Activated naive CD8-positive, alpha-beta T cell (primary cell): ENCODE measurements around the gene NXF1.
"Not testable (repeated sequence)": the region's sequence is repeated elsewhere in the genome, so short reads cannot be mapped to it uniquely, and the experiment has no call there.

Source experiments
- H3K27ac Mint-ChIP-seq: one replicate; pipeline ENCODE4 v1.8.0; 2021; ENCODE audit warnings: mixed read lengths
- H3K27me3 Mint-ChIP-seq: one replicate; pipeline ENCODE4 v1.8.0; 2021; ENCODE audit warnings: mixed read lengths
- H3K36me3 Mint-ChIP-seq: one replicate; pipeline ENCODE4 v1.8.0; 2021; ENCODE audit warnings: mixed read lengths
- H3K4me1 Mint-ChIP-seq: one replicate; pipeline ENCODE4 v1.8.0; 2021; ENCODE audit warnings: low read depth, mixed read lengths
- H3K4me3 Mint-ChIP-seq: one replicate; pipeline ENCODE4 v1.8.0; 2021; ENCODE audit warnings: mild to moderate bottlenecking, mixed read lengths
- H3K9me3 Mint-ChIP-seq: one replicate; pipeline ENCODE4 v1.8.0; 2021; ENCODE audit warnings: low read depth, mixed read lengths

NXF1 gene

GRCh38 chr11:62778441-62778840 is 26.8 kb downstream of the NXF1 start:
- H3K27me3 Mint-ChIP-seq, result no peaks in the 10 kb centered on the region
- H3K9me3 Mint-ChIP-seq, result no peaks in the 10 kb centered on the region
- no peak overlapping the region for H3K4me3 Mint-ChIP-seq
- peaks cover 5% of the 10 kb centered on the region for H3K4me1 Mint-ChIP-seq
- no peaks in the 10 kb centered on the region for H3K36me3 Mint-ChIP-seq
- no peak overlapping the region for H3K27ac Mint-ChIP-seq

- peaks cover 5% of the 10 kb centered on the region for H3K4me1 Mint-ChIP-seq
- H3K27me3 Mint-ChIP-seq, result no peaks in the 10 kb centered on the region
- H3K36me3 Mint-ChIP-seq, result no peaks in the 10 kb centered on the region
- no peaks in the 10 kb centered on the region for H3K9me3 Mint-ChIP-seq
- no peak overlapping the region for H3K27ac Mint-ChIP-seq
- H3K4me3 Mint-ChIP-seq, result no peak overlapping the region
Observed at GRCh38 chr11:62777389-62777788, 27.9 kb downstream of the NXF1 start.

- Mint-ChIP-seq H3K4me3 (no peak overlapping the region), H3K4me1 (peaks cover 14% of the 10 kb centered on the region), H3K9me3 (no peaks in the 10 kb centered on the region), H3K36me3 (no peaks in the 10 kb centered on the region), H3K27me3 (no peaks in the 10 kb centered on the region), H3K27ac (no peak overlapping the region)
Observed at GRCh38 chr11:62775646-62776045, 29.6 kb downstream of the NXF1 start.

GRCh38 chr11:62774407-62774806 is 30.8 kb downstream of the NXF1 start:
- H3K36me3 Mint-ChIP-seq, result no peaks in the 10 kb centered on the region
- H3K4me3 Mint-ChIP-seq, result no peak overlapping the region
- H3K27ac Mint-ChIP-seq, result no peak overlapping the region
- H3K4me1 Mint-ChIP-seq, result peaks cover 26% of the 10 kb centered on the region
- H3K27me3 Mint-ChIP-seq, result no peaks in the 10 kb centered on the region
- no peaks in the 10 kb centered on the region for H3K9me3 Mint-ChIP-seq

- Mint-ChIP-seq H3K27ac (peak within 1 kb of the TSS; percentile 97), H3K36me3 (no peaks in the 10 kb centered on the region), H3K27me3 (no peaks in the 10 kb centered on the region), H3K4me1 (peaks cover 24% of the 10 kb centered on the region), H3K4me3 (peak within 1 kb of the TSS; percentile 92), H3K9me3 (no peaks in the 10 kb centered on the region)
Observed at GRCh38 chr11:62771144-62772021, 33.9 kb downstream of the NXF1 start, which contains the start of gene TAF6L. TSS of gene TAF6L (plus strand) at chr11:62771396. CDS start at chr11:62775784, 4,388 bp downstream.

GRCh38 chr11:62770778-62771143 is 34.5 kb downstream of the NXF1 start:
- Mint-ChIP-seq H3K4me3 (peak overlapping the region; percentile 92), H3K27me3 (no peaks in the 10 kb centered on the region)

GRCh38 chr11:62760867-62761227 is 44.4 kb downstream of the NXF1 start:
- peak overlapping the region; percentile 98 for H3K4me3 Mint-ChIP-seq
- H3K27ac Mint-ChIP-seq, result not testable (repeated sequence)

More at GRCh38 chr11:62770778-62771143, 34.5 kb downstream of the NXF1 start:
- Mint-ChIP-seq H3K27ac (peak overlapping the region; percentile 97), H3K9me3 (no peaks in the 10 kb centered on the region), H3K36me3 (no peaks in the 10 kb centered on the region), H3K4me1 (peaks cover 24% of the 10 kb centered on the region)

GRCh38 chr11:62757846-62758788 is 47.1 kb downstream of the NXF1 start:
- Mint-ChIP-seq H3K4me3 (no peak overlapping the region), H3K4me1 (peaks cover 18% of the 10 kb centered on the region), H3K36me3 (peaks cover 2% of the 10 kb centered on the region), H3K9me3 (no peaks in the 10 kb centered on the region), H3K27me3 (no peaks in the 10 kb centered on the region), H3K27ac (no peak overlapping the region)

More at GRCh38 chr11:62760867-62761227, 44.4 kb downstream of the NXF1 start:
- not testable (repeated sequence) for H3K36me3 Mint-ChIP-seq, H3K27me3 Mint-ChIP-seq, H3K9me3 Mint-ChIP-seq
- H3K4me1 Mint-ChIP-seq, result peaks cover 22% of the 10 kb centered on the region

- Mint-ChIP-seq H3K9me3 (no peaks in the 10 kb centered on the region), H3K4me1 (peaks cover 19% of the 10 kb centered on the region), H3K27me3 (no peaks in the 10 kb centered on the region), H3K4me3 (peak overlapping the region; percentile 68), H3K36me3 (peaks cover 2% of the 10 kb centered on the region), H3K27ac (no peak overlapping the region)
Observed at GRCh38 chr11:62755086-62755615, 50.1 kb downstream of the NXF1 start.

GRCh38 chr11:62753736-62754603 is 51.3 kb downstream of the NXF1 start, which contains the start of gene ZBTB3:
TSS of gene ZBTB3 (minus strand) at chr11:62754160. CDS start at chr11:62753664, 496 bp downstream.
- H3K27ac Mint-ChIP-seq, result peak within 1 kb of the TSS; percentile 98
- H3K9me3 Mint-ChIP-seq, result no peaks in the 10 kb centered on the region
- peaks cover 26% of the 10 kb centered on the region for H3K4me1 Mint-ChIP-seq
- H3K27me3 Mint-ChIP-seq, result no peaks in the 10 kb centered on the region
- peak within 1 kb of the TSS; percentile 97 for H3K4me3 Mint-ChIP-seq
- peaks cover 2% of the 10 kb centered on the region for H3K36me3 Mint-ChIP-seq

GRCh38 chr11:62752994-62753735 is 52.1 kb downstream of the NXF1 start:
- Mint-ChIP-seq H3K36me3 (peaks cover 4% of the 10 kb centered on the region), H3K4me3 (peak overlapping the region; percentile 97), H3K9me3 (no peaks in the 10 kb centered on the region)

GRCh38 chr11:62752177-62752785 is 53.0 kb downstream of the NXF1 start:
- peak overlapping the region; percentile 97 for H3K4me3 Mint-ChIP-seq
- H3K27ac Mint-ChIP-seq, result peak overlapping the region; percentile 46
- peaks cover 4% of the 10 kb centered on the region for H3K36me3 Mint-ChIP-seq
- H3K9me3 Mint-ChIP-seq, result no peaks in the 10 kb centered on the region
- H3K4me1 Mint-ChIP-seq, result peaks cover 31% of the 10 kb centered on the region
- no peaks in the 10 kb centered on the region for H3K27me3 Mint-ChIP-seq

More at GRCh38 chr11:62752994-62753735, 52.1 kb downstream of the NXF1 start:
- Mint-ChIP-seq H3K4me1 (peaks cover 29% of the 10 kb centered on the region), H3K27ac (peak overlapping the region; percentile 98), H3K27me3 (no peaks in the 10 kb centered on the region)

- not testable (repeated sequence) for H3K36me3 Mint-ChIP-seq, H3K9me3 Mint-ChIP-seq, H3K27ac Mint-ChIP-seq, H3K4me3 Mint-ChIP-seq, H3K27me3 Mint-ChIP-seq
- peaks cover 31% of the 10 kb centered on the region for H3K4me1 Mint-ChIP-seq
Observed at GRCh38 chr11:62749931-62750330, 55.3 kb downstream of the NXF1 start.
